ENCODE data around the gene THAP3. TPM values are rescaled to one million over a fixed set of nuclear protein-coding genes. Genes with fewer than 3 reads are reported as not detected.
"Not testable (repeated sequence)": the region's sequence is repeated elsewhere in the genome, so short reads cannot be mapped to it uniquely, and the experiment has no call there.

THAP3 gene
- total and polyA plus RNA-seq, 2 of the 4 experiments (the other 2 are of a cell fraction) = 14.2 to 14.9 TPM

- H3K18ac ChIP-seq (ENCODE audit: low read depth, low read length); H4K91ac ChIP-seq (ENCODE audit: insufficient read depth, low read depth, low read length); H3K27me3 ChIP-seq (ENCODE audit: control insufficient read depth, insufficient read depth, low read length); H3K9me3 ChIP-seq (ENCODE audit: control insufficient read depth, insufficient read depth, low read length); H2BK5ac ChIP-seq (ENCODE audit: low read depth, low read length, poor library complexity, severe bottlenecking); H2AK5ac ChIP-seq (ENCODE audit: low read depth, low read length); DNase-seq; H2BK20ac ChIP-seq (ENCODE audit: low read depth, low read length); H3K23ac ChIP-seq (ENCODE audit: low read depth, low read length); H4K8ac ChIP-seq (ENCODE audit: low read depth in 2 of 2, low read length in 2 of 2); POLR2A ChIA-PET (ENCODE audit: unreplicated experiment); H4K5ac ChIP-seq (ENCODE audit: low read depth, low read length); H2BK15ac ChIP-seq (ENCODE audit: low read depth, low read length); H3K56ac ChIP-seq (ENCODE audit: extremely low read depth, insufficient read depth, low read length); BruUV-seq (replicated peaks); H2AFZ ChIP-seq (replicated peaks; ENCODE audit: low read length, poor library complexity); ATAC-seq (ENCODE audit: low read depth); H2BK120ac ChIP-seq (ENCODE audit: low read depth, low read length); in situ Hi-C loops (cut with MboI; ENCODE audit: low sequenced_read_pairs); dilution Hi-C loops (cut with HindIII; ENCODE audit: low sequenced_read_pairs, unreplicated experiment): not testable (repeated sequence)
- H3K4me2 ChIP-seq (ENCODE audit: low read depth, low read length) = peak overlapping the region; percentile 68
- H4K20me1 ChIP-seq (ENCODE audit: insufficient read depth, low read length) = peaks cover 70% of the 10 kb centered on the region
- peak overlapping the region; percentile 79; the same call in 1 of the 2 replicates for H3K4ac ChIP-seq (ENCODE audit: low read depth, low read length)
- H3K36me3 ChIP-seq (ENCODE audit: control insufficient read depth, insufficient read depth, low read length) = peaks cover 37% of the 10 kb centered on the region
- H3K9ac ChIP-seq (ENCODE audit: low read depth, low read length) = peak overlapping the region; percentile 58; the same call in 1 of the 2 replicates
- H3K14ac ChIP-seq (replicated peaks; ENCODE audit: low read depth, low read length) = peak overlapping the region; percentile 76; the same call in 1 of the 2 replicates
- peak overlapping the region; percentile 100 for H2AK9ac ChIP-seq (replicated peaks; ENCODE audit: low read depth, low read length, poor library complexity)
- WGBS, 2 experiments (ENCODE audit: extremely low coverage in 2 of 2, insufficient read length in 1 of 2) = 100% methylated on average over 4 of the region's 8 CpGs; no CpG with 5 or more reads in 1 of the 2 experiments
- H3K4me3 ChIP-seq (ENCODE audit: insufficient read depth, low read depth, low read length) = peak overlapping the region; percentile 88
- intact Hi-C loops (cut with micrococcal nuclease) = loop anchor here (2.0 kb wide), 1 partner anchor 47 kb away; no protein-coding TSS in a partner anchor
- peaks cover 14% of the 10 kb centered on the region for H3K4me1 ChIP-seq (ENCODE audit: control insufficient read depth, insufficient read depth, low read length)
- H3K9me1 ChIP-seq (ENCODE audit: insufficient read depth, low read length) = peaks cover 12% of the 10 kb centered on the region
- H3K79me1 ChIP-seq (ENCODE audit: low read depth in 1 of 2, low read length in 2 of 2) = peaks cover 8 to 67% of the 10 kb centered on the region in 2 experiments; a peak in 3 of 4 replicates
- CTCF ChIA-PET = interaction anchor here (0.6 kb wide), 1 partner anchor 18 kb away, joined by 6 read pairs; no protein-coding TSS in a partner anchor
- peak overlapping the region; percentile 58; the same call in 1 of the 2 replicates for H3K27ac ChIP-seq (ENCODE audit: insufficient read depth, low read length)
Measured at GRCh38 chr1:6599991-6600390, 24.7 kb upstream of the THAP3 start.
